HL-60 (cell line): ENCODE measurements around the gene TTC21A.

Experiments
- DNase-seq, 2 experiments: peaks; one replicate each; pipeline ENCODE4 v3.0.0-alpha.2; 2010 to 2020; ENCODE audit warnings: low read depth in 1 of 2, low spot score in 1 of 2
- H3K27ac ChIP-seq: fragments of 250-450 bp; sonication (Bioruptor Pico); replicated peaks from 2 replicates; pipeline ENCODE4 v1.5.1; 2020; ENCODE audit warnings: mild to moderate bottlenecking, moderate library complexity
- H3K27me3 ChIP-seq: fragments of 250-450 bp; sonication (Bioruptor Pico); 2 replicates; pipeline ENCODE4 v1.5.1; 2021; ENCODE audit warnings: mild to moderate bottlenecking, moderate library complexity; ENCODE audit not compliant: insufficient read depth, poor library complexity, severe bottlenecking
- H3K4me3 ChIP-seq: replicated peaks from 2 replicates; pipeline ENCODE4 v1.5.1; 2011; ENCODE audit warnings: mild to moderate bottlenecking, control low read depth, low read length; ENCODE audit not compliant: insufficient read depth
- GABPA ChIP-seq: IDR thresholded peaks from 2 replicates; pipeline ENCODE4 v1.6.1; 2012; ENCODE audit warnings: low read depth
- POLR2AphosphoS5 ChIP-seq: IDR thresholded peaks from 2 replicates; pipeline ENCODE4 v1.6.1; 2012; ENCODE audit warnings: low read depth
- REST ChIP-seq: IDR thresholded peaks from 2 replicates; pipeline ENCODE4 v1.6.1; 2012; ENCODE audit warnings: low read depth; ENCODE audit not compliant: insufficient replicate concordance
- SPI1 ChIP-seq: IDR thresholded peaks from 2 replicates; pipeline ENCODE4 v1.6.1; 2012; ENCODE audit warnings: low read depth, mild to moderate bottlenecking, borderline replicate concordance
- TF ChIP-seq, protein P1 (sequence below): IDR thresholded peaks from one replicate; pipeline ENCODE4 v1.5.1; 2011; ENCODE audit warnings: low read length, control low read depth, inconsistent platforms; ENCODE audit not compliant: insufficient read depth

The TTC21A gene

DNA sequence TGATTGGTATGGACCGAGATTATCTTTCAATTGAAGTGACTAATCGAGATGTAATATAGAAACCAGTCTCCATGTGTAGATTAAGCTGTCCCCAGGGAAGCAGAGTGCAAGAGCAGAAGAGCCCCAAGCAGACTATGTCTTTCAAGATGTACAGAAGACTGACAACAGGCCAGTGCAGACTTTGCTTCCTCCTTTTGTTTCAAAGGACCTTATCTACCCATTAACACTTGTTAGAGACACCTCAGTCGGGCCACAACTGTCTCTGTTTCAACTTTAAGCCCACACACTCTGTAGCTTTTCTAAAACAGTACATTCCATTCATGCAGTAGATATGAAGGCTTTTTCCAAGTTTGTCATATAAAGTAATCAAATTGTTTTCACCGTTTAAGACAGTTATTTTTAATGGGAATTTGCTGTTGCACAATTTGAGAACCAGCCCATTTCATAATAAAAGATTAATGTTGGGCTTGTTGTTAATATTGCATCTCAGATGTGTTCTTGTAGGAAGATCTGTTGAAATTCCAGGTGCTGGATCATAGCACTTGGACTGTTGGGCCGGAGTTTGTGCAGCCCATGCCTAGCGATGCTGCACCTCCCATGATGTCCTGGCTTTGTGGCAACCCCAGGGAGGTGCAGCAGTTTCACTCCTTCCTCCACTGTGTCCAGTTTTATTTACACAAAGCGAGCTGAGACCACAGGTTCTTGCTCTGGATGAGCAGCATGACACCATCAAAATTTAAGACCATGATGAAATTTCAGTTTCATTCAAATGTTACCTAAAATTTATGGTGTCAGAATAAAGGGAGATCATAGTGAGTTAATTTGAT, 12.4 kb upstream of the TTC21A start:
- no peak overlapping the region for H3K27ac ChIP-seq
- no peak for TF ChIP-seq REST
- TF ChIP-seq SPI1: no peak
- no peak for TF ChIP-seq GABPA
- TF ChIP-seq, protein P1, sequence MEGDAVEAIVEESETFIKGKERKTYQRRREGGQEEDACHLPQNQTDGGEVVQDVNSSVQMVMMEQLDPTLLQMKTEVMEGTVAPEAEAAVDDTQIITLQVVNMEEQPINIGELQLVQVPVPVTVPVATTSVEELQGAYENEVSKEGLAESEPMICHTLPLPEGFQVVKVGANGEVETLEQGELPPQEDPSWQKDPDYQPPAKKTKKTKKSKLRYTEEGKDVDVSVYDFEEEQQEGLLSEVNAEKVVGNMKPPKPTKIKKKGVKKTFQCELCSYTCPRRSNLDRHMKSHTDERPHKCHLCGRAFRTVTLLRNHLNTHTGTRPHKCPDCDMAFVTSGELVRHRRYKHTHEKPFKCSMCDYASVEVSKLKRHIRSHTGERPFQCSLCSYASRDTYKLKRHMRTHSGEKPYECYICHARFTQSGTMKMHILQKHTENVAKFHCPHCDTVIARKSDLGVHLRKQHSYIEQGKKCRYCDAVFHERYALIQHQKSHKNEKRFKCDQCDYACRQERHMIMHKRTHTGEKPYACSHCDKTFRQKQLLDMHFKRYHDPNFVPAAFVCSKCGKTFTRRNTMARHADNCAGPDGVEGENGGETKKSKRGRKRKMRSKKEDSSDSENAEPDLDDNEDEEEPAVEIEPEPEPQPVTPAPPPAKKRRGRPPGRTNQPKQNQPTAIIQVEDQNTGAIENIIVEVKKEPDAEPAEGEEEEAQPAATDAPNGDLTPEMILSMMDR: no peak
- no peak for TF ChIP-seq POLR2AphosphoS5
- no peak for DNase-seq

GRCh38 chr3:39095778-39096177, 11.7 kb upstream of the TTC21A start:
- no peaks in the 10 kb centered on the region for H3K27me3 ChIP-seq
- DNase-seq: no peak
- H3K27ac ChIP-seq: no peak overlapping the region
- H3K4me3 ChIP-seq: no peak overlapping the region
- TF ChIP-seq POLR2AphosphoS5 (no peak), SPI1 (no peak), GABPA (no peak), REST (no peak)
- TF ChIP-seq, protein P1: no peak

More for the DNA sequence above, 12.4 kb upstream of the TTC21A start:
- H3K4me3 ChIP-seq: no peak overlapping the region
- H3K27me3 ChIP-seq: no peaks in the 10 kb centered on the region

DNA sequence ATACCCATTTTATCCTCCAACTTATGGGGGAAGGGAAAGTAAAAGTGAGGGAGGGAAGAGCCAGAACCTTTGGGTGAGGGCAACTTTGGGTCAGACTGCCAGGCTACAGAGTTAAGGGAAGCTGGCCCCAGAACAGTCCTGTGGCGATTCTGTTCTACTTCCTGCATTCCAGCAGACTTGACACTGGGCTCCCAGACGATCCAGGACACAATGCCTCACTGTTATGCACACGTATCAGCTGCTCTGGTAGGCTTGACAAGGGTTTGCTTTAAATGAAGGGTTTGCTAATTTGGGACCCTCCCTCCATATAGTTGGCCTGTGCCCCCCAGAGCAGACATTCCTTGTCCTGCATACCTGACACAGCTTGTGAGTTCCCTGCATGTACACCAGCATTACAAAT, 10.7 kb upstream of the TTC21A start:
- no peak for DNase-seq
- Histone ChIP-seq H3K27ac (no peak overlapping the region), H3K27me3 (no peaks in the 10 kb centered on the region), H3K4me3 (no peak overlapping the region)
- TF ChIP-seq SPI1 (no peak), POLR2AphosphoS5 (no peak), REST (no peak), GABPA (no peak)
- TF ChIP-seq, protein P1: no peak
